Colon (tissue), 2 donors: ENCODE results near the gene ITIH1.
"Not testable (repeated sequence)": the region's sequence is repeated elsewhere in the genome, so short reads cannot be mapped to it uniquely, and the experiment has no call there.

Experiments
- FAIRE-seq: peaks from 2 replicates; lab custom pipeline; 2012; peaks lifted over from hg19 to GRCh38; lab: Jason Lieb, UNC
- donor health status: control.
- donor health status: control.

The ITIH1 gene

DNA sequence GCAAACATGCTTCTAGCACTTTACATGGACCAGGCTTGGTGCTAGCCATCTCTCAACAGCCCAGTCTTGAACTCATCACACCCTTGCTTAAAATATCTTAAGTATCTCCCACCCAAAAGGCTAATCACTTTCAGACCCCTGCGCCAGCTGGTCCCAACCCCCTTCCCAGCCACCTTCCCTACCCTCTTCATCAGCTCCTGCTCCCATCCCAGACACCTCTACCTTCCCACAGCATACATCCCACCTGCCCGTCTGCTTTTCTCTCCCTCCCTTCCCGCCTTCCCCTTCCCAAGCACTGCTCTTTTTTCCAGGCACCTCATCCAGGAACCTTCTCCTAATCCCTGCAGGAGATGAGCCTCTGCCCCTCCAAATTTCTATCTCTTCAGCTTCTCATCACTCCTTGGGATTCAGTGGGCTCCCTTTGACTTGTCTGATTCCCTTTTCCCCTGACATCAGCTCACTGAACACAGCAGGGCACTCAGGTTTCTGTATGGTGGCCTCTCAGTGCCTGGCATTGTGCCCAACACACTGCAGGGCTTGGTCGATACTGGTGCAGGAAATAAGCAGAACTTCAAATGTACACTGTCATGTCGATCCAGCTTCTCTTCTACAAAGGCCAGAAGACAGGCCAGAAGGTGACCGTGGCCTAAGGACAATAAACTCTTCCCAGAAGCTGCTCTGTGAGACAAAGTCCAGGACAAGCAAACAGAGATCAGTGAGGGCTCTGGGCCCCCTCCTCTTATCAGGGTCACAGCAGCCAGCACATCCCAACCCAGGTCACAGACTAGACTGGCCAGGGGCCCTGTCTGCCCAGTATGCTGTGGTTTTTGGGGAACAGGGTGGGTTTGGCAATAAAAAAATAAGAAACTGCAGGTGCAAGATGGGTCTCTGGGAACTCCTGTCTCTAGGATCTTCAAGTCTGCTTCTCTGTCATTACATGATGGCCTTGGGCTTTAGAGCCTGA is 2.2 kb upstream of the ITIH1 start:
- FAIRE-seq, result no peak

DNA sequence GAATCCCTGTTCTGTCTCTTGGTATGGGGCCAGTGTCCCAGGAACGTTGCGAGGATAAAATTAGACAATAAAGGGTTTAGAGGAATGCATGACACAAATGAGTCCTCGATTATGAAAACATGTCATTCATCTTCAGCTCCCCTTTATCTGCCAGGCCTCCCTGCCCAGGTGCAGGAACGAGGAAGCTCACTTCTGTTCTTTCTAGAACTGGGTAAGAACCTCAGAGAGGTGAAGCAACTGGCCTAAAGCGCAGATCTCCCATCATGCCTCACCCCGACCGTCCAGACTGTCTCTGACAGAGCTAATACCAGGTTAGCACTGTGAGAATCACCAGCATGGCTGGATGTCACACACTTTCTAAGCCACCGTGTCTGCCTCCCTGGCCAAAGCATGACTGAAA is 1.5 kb upstream of the ITIH1 start:
- no peak for FAIRE-seq

GRCh38 chr3:52776486-52776885 is 913 bp upstream of the ITIH1 start:
- not testable (repeated sequence) for FAIRE-seq

DNA sequence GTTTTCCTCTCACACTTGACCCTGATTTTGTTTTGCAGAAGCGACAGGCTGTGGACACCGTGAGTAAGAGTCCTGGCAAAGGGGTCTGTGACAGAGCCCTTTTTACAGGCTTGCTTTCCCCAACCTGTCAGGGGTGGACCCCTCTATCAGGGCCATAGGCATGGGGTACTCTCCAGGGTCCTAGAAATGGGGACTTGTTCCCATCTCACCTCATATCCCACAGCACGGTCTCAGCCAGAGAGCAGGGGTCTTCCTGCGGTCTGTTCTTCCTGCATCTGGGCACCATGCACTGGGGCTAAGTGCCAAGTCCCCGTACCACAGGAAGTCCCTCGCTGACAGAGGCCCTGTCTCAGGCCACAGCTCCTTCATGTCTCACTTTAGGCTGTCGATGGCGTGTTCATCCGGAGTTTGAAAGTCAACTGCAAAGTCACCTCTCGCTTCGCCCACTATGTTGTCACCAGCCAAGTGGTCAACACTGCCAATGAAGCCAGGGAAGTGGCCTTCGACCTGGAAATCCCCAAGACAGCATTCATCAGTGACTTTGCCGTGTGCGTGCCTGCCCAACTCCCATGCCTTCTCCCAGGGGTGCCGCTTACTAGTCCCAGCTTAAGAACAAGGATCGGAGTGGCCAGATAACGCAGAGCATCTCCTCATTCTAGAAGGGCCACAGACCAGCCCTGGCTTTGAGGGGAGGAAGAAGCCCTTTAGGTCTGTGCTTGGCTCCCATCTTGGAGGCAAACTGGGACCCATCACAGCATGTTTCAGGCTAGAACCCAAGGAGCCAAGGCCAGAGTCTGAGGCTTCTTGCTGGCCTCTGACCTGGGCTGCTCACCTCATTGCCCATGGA is 783 bp downstream of the ITIH1 start:
- FAIRE-seq, result no peak

GRCh38 chr3:52779011-52779836 is 1.8 kb downstream of the ITIH1 start:
- no peak for FAIRE-seq

- no peak for FAIRE-seq
These were observed 2.6 kb downstream of the ITIH1 start for GRCh38 chr3:52779837-52780585.

DNA sequence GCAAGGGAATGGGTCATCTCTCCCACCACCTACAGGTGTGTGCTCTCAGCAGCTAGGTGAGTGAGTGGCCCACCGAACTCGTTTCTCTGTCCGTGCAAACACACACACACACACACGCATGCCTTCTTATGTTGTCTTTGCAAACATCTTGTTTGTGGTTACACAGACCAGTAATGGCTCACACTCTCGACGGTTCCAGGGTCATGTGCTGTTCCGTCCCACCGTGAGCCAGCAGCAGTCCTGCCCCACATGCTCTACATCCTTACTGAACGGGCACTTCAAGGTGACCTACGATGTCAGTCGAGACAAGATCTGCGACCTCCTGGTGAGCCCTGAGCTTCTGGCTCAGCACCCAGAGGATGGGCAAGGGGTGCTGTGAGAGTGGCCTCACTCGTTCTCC is 4.3 kb downstream of the ITIH1 start:
- no peak for FAIRE-seq

DNA sequence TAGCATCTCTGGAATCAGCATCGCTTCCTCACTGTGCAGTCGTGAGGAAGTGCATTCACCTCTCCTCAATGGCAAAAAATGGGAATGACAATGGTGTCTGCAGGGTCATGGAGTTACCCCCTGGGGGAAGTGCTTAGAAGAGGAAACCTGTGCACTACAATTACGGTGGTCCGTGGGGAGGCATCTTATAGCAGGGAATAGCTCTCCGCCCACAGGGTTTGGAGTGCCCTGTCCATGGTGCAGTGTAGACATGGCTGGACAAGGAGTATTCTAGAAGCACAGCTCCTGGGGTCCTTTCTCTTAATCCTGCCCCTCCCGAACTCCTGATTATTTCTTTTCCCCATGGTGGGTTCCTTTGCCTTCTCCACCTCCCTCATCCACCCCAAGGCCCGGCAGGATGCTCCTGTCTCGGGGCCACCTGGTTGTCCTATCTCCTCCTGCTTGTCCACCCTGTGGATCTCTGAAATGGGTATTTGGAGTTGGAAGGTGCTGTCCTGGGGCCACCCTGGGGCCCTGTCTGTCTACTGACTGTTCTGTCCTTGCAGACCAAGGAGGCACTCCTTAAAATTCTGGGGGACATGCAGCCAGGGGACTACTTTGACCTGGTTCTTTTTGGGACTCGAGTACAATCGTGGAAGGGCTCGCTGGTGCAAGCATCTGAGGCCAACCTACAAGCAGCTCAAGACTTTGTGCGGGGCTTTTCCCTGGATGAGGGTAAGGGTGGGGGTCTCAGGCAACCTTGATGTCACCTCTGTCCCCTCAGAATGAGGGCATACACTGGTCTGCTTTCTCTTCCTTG is 5.2 kb downstream of the ITIH1 start:
- FAIRE-seq, result no peak

GRCh38 chr3:52783211-52783555 is 5.8 kb downstream of the ITIH1 start:
- no peak for FAIRE-seq

DNA sequence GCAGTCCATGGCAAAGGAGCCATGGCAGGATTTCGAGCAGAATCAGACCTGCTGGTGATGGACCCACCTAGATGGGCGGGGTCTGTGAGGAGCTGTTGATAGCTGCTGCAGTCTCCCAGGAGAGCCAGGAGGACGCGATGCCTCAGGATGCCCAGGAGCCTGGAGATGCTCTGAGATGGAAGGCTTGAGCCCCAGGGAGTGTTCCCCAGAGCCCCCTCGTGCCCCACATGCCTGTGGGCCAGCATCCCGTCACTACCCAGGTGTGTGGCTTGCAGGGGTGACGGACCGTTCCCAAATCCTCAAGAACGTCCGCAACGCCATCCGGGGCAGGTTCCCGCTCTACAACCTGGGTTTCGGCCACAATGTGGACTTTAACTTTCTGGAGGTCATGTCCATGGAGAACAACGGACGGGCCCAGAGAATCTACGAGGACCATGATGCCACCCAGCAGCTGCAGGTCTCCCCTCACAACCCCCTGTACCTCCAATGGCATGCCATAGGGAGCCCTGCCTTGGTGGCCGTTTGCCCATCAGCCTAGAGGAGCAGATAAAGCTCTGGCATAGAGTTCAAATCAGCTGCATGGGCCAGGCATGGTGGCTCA is 6.7 kb downstream of the ITIH1 start:
- FAIRE-seq, result no peak

DNA sequence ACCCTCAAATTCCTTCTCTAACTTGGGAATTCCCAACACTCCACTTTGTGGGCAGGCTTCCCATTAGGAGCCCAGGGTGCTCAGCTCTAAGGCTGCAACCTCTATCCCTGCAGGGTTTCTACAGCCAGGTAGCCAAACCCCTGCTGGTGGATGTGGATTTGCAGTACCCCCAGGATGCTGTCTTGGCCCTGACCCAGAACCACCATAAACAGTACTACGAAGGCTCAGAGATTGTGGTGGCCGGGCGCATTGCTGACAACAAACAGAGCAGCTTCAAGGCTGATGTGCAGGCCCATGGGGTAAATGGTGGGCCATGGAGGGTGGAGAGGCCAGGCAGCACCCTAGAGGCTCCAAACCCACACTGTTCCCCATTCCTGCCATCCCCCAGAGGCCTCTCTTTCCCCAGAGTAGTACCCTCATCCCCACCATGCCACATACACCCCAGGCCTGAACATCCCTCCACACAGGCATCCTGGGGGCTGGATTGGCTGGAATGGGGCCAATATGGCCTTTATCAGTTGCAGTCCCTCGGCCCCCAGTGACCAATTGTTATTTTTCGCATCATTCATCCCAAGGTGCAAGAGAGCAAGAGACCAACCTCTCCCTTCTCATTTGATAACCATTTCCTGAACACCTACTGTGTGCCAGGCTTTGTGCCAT is 7.7 kb downstream of the ITIH1 start:
- FAIRE-seq, result no peak

DNA sequence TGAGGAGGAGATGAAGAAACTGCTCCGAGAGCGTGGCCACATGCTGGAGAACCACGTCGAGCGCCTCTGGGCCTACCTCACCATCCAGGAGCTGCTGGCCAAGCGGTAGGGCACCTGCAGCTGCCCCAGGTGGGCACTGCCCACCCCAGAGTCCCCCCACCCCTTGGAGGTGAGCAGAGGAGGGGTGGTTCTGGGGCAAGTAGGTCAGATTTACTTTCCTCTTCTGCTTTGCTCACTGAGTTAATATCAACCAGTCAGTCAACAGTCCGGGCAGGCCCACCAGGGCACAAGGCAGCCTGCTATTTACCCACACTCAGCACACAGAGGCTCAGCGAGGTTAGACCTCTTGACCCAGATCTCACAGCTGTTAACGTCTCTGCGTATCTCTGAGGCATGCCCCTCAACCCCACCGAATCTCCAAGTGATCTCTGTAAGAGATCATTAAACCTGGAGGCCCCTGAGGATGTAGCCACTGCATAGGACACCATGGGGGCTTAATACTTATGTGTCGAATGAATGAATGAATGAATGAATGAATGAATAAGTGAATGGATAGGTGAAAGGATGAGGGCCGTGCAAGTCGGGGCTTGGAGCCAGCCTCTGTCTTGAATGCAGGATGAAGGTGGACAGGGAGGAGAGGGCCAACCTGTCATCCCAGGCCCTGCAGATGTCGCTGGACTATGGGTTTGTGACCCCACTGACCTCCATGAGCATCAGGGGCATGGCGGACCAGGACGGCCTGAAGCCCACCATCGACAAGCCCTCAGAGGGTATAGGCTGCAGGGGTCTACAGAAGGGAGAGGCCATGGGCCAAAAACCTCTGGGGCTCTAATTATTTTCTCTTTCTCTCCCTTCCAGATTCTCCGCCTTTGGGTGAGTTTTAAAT is 9.2 kb downstream of the ITIH1 start:
- FAIRE-seq, result no peak

GRCh38 chr3:52787246-52787645 is 9.8 kb downstream of the ITIH1 start:
- FAIRE-seq, result no peak

DNA sequence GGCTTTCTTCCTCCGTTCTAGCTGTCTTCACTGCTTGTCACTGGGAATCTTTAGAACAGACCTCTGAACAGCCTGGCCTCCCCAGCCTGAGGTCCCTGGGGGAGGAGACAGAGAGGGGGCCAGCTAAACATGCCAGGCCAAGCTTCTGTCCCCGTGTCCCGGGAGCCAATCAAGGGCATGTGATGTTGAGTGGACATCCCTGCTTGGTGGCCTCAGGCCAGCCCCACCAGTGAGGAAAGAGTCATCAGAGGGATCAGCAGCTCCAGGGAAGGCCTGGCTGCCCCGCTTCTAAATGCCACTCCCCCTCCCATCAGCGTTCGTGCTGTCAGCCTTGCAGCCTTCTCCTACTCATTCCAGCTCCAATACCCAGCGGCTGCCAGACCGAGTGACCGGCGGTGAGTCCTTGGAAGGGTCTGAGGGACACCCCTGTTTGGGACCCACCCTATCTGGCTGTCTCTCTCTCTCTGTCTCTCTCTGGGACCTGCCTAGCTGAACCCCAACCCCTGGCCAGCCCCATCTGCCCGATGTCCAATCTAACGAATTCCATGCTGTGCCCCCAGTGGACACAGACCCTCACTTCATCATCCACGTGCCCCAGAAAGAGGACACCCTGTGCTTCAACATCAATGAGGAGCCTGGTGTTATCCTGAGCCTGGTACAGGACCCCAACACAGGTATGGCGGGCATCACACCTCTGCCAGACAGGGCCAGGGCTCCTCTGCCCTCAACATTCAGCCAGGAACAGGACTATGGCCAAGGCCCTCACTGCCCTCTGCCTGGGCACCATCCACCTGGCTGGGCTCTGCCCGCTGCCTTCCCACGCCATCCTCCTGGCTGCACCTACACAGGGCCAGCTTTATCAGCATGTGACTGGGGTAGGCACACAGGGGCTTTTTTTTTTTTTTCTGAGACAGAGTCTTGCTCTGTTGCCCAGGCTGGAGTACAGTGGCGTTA is 10.6 kb downstream of the ITIH1 start:
- no peak for FAIRE-seq

GRCh38 chr3:52788890-52789745 is 11.7 kb downstream of the ITIH1 start:
- no peak for FAIRE-seq

- FAIRE-seq, result no peak
These were observed 12.3 kb downstream of the ITIH1 start for GRCh38 chr3:52789746-52790040.

GRCh38 chr3:52790337-52790736 is 12.9 kb downstream of the ITIH1 start:
- no peak for FAIRE-seq
